SK-N-SH treated with all-trans-retinoic acid at 6 μM for 48 hours (cell line): ENCODE measurements around the gene EBF3.

ENCODE experiments used
- ATAC-seq: fragments of 200-7000 bp; cut with Tn5 transposase; 3 replicates; pipeline ENCODE4 v1.9.1; 2020; ENCODE audit warnings: mild to moderate bottlenecking, moderate library complexity
- ARNTL ChIP-seq: fragments of 450-650 bp; formaldehyde crosslinking; IDR thresholded peaks from 2 replicates; pipeline ENCODE4 v1.5.0; 2020; ENCODE audit warnings: low read depth, mild to moderate bottlenecking, moderate library complexity, borderline replicate concordance
- BACH2 ChIP-seq: fragments of 250-450 bp; sonication (Bioruptor Pico); IDR thresholded peaks from 2 replicates; pipeline ENCODE4 v1.9.0; 2021; ENCODE audit warnings: mild to moderate bottlenecking, borderline replicate concordance
- CSDC2 ChIP-seq: fragments of 250-450 bp; sonication (Bioruptor Pico); IDR thresholded peaks from 2 replicates; pipeline ENCODE4 v1.5.0; 2020; ENCODE audit warnings: mild to moderate bottlenecking, moderate library complexity
- CSRNP3 ChIP-seq: fragments of 250-450 bp; sonication (Bioruptor Pico); IDR thresholded peaks from 2 replicates; pipeline ENCODE4 v1.5.1; 2021; ENCODE audit warnings: mild to moderate bottlenecking, moderate library complexity
- ESRRG ChIP-seq: fragments of 250-450 bp; sonication (Bioruptor Pico); IDR thresholded peaks from 2 replicates; pipeline ENCODE4 v1.6.1; 2021; ENCODE audit warnings: mild to moderate bottlenecking
- GLIS3 ChIP-seq: fragments of 250-450 bp; sonication (Bioruptor Pico); IDR thresholded peaks from 2 replicates; pipeline ENCODE4 v1.5.0; 2020; ENCODE audit warnings: mild to moderate bottlenecking, moderate library complexity
- ISL1 ChIP-seq: fragments of 250-450 bp; sonication (Bioruptor Pico); IDR thresholded peaks from 2 replicates; pipeline ENCODE4 v2.1.2; 2022; ENCODE audit warnings: mild to moderate bottlenecking, moderate library complexity
- OSR1 ChIP-seq: fragments of 250-450 bp; sonication (Bioruptor Pico); IDR thresholded peaks from 2 replicates; pipeline ENCODE4 v1.8.0; 2022; ENCODE audit warnings: moderate library complexity, mild to moderate bottlenecking, inconsistent platforms
- PATZ1 ChIP-seq: fragments of 250-450 bp; sonication (Bioruptor Pico); IDR thresholded peaks from 2 replicates; pipeline ENCODE4 v1.8.0; 2020; ENCODE audit warnings: mild to moderate bottlenecking, moderate library complexity, borderline replicate concordance
- POU6F1 ChIP-seq: fragments of 250-450 bp; sonication (Bioruptor Pico); IDR thresholded peaks from 2 replicates; pipeline ENCODE4 v1.8.0; 2021; ENCODE audit warnings: low read depth, mild to moderate bottlenecking, moderate library complexity, borderline replicate concordance
- PPARA ChIP-seq: fragments of 250-450 bp; sonication (Bioruptor Pico); IDR thresholded peaks from 2 replicates; pipeline ENCODE4 v1.5.0; 2020; ENCODE audit warnings: mild to moderate bottlenecking, borderline replicate concordance
- RARB ChIP-seq: fragments of 250-450 bp; sonication (Bioruptor Pico); IDR thresholded peaks from 2 replicates; pipeline ENCODE4 v1.8.0; 2021; ENCODE audit warnings: mild to moderate bottlenecking, moderate library complexity
- SNAI2 ChIP-seq: fragments of 250-450 bp; sonication (Bioruptor Pico); IDR thresholded peaks from 2 replicates; pipeline ENCODE4 v1.5.0; 2020; ENCODE audit warnings: mild to moderate bottlenecking, moderate library complexity
- TOX ChIP-seq: fragments of 250-450 bp; sonication (Bioruptor Pico); IDR thresholded peaks from 2 replicates; pipeline ENCODE4 v1.8.0; 2021; ENCODE audit warnings: mild to moderate bottlenecking, moderate library complexity, borderline replicate concordance
- TSHZ2 ChIP-seq: fragments of 250-450 bp; sonication (Bioruptor Pico); IDR thresholded peaks from 2 replicates; pipeline ENCODE4 v1.5.0; 2020; ENCODE audit warnings: mild to moderate bottlenecking, moderate library complexity
- ZFP30 ChIP-seq: fragments of 450-650 bp; formaldehyde crosslinking; IDR thresholded peaks from 2 replicates; pipeline ENCODE4 v1.5.0; 2022; ENCODE audit warnings: mild to moderate bottlenecking, moderate library complexity
- ZNF565 ChIP-seq: fragments of 450-650 bp; formaldehyde crosslinking; conservative IDR thresholded peaks from 2 replicates; pipeline ENCODE4 v1.5.0; 2020; ENCODE audit warnings: low read depth, mild to moderate bottlenecking, moderate library complexity

Gene EBF3

GRCh38 chr10:130003787-130004613, 39.9 kb upstream of the EBF3 start:
- no peak for TF ChIP-seq SNAI2 (CRISPR knock-in tag)
- TF ChIP-seq GLIS3 (CRISPR knock-in tag): no peak
- no peak for TF ChIP-seq ESRRG (CRISPR knock-in tag)
- no peak for TF ChIP-seq TSHZ2 (CRISPR knock-in tag)
- no peak for TF ChIP-seq RARB (CRISPR knock-in tag)
- no peak for TF ChIP-seq TOX (CRISPR knock-in tag)
- TF ChIP-seq PPARA (CRISPR knock-in tag): no peak
- TF ChIP-seq ZNF565 (CRISPR knock-in tag): no peak
- ATAC-seq: no peak

GRCh38 chr10:130003166-130003565, 39.1 kb upstream of the EBF3 start:
- TF ChIP-seq ESRRG (CRISPR knock-in tag): no peak
- TF ChIP-seq ARNTL (CRISPR knock-in tag): no peak
- TF ChIP-seq PATZ1 (CRISPR knock-in tag): no peak
- TF ChIP-seq TOX (CRISPR knock-in tag): no peak
- no peak for TF ChIP-seq CSRNP3 (CRISPR knock-in tag)
- ATAC-seq: no peak

GRCh38 chr10:130002606-130003005, 38.5 kb upstream of the EBF3 start:
- TF ChIP-seq POU6F1 (CRISPR knock-in tag) (no peak), ZFP30 (CRISPR knock-in tag) (no peak), ISL1 (no peak), TSHZ2 (CRISPR knock-in tag) (no peak), BACH2 (CRISPR knock-in tag) (no peak), GLIS3 (CRISPR knock-in tag) (no peak), CSRNP3 (CRISPR knock-in tag) (no peak), PATZ1 (CRISPR knock-in tag) (no peak), OSR1 (no peak), CSDC2 (CRISPR knock-in tag) (no peak)
- TF ChIP-seq, all 23 proteins: peak for 0
- no peak for ATAC-seq
